ENCODE data around the gene STAT4.

Gene STAT4

DNA sequence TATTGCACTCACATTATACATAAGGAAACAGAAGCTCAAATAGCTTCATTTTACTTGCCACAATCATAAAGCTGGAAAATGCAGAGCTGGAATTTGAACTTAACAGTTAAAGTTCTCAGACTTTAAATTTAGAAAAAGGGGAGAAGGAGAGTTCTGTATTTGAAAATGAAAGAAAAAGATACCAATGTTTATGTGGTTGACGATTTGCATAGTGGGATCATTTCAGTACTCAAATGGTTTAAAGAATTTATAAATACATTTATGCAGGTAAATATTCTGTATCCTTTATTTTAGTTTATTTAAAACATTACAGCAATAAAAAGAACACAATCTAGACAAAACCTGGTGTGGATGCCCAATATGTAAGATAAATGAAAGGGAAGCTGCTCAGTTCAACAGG, 25.5 kb upstream of the STAT4 start:
- DNase-seq (ENCODE audit: low read depth): no peak

DNA sequence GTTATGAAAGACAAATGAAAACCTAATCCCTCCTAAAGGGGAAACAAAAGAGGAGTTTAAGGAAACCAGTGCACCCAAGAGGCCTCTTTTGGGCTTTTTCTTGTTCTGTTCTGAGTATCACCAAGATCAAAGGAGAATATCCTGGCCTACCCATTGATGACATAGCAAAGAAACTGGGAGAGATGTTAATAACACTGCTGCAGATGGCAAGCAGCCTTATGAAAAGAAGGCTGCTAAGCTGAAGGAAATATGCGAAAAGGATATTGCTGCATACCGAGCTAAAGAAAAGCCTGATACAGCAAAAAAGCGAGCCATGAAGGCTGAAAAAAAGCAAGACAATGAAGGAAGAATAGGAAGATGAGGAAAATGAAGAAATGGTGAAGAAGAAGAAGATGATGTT, 23.6 kb upstream of the STAT4 start:
- no peak for DNase-seq (ENCODE audit: low read depth)

DNA sequence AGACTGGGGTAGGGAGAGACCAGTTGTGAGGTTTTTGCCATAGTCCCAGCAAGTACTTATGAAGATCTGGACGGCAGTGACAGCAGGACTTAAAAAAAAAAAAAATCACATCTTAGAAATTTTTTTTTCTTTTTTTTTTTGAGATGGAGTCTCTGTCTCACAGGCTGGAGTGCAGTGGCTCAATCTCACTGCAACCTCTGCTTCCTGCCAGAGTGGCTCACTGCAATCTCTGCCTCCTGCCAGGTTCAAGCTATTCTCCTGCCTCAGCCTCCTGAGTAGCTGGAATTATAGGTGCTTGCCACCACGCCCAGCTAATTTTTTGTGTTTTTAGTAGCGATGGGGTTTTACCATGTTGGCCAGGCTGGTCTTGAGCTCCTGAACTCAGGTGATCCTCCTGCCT, 22.4 kb upstream of the STAT4 start:
- no peak for DNase-seq (ENCODE audit: low read depth)

DNA sequence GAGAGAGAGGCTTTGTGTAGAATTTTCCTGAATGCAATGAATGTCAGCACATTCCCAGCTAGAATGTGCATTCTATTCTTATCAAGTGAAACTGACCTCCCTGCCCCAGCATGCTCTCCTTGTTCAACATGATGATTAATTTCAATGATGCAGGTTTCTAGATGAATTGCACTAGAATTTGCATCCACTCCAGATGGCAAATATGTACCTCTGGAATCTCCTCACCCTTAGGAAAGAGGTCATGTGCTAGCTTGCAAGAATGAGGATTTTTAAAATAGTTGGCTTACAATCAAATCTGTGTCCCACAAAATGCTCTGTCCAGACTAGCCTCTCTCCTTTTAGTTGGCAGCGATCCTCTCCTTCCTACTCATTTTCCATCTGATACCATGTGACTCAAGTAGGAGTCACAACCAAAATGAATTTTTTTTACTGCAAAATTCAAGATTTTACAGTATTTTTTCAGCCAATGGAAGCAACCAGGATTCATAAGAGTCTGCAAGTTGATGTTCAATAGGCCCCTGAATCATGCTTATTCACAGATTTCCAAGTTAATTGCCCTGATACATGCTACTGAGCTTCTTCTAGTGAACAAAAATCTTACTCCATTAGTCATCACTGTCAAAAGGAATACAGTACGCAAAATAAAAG, 21.0 kb upstream of the STAT4 start:
- peak; percentile 91 for DNase-seq (ENCODE audit: low read depth)

DNA sequence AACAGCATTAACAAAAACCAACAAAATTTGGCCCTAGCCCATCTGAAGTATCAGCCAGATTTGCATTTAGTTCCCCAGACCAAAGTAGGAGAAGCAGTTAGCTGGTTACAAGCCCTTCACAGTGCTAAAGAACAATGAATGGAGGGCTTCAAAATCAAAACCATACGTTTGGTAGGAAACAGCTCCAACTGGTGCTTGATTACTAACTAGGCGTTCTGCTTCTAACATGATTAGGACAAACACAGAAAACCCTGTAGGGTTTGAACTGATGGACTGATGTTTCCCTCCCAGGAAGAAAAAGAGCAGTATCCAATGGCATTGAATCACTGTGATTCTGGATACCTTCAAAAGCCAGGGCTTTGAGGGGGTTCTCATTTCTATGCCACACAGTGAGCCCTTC, 20.5 kb upstream of the STAT4 start:
- DNase-seq (ENCODE audit: low read depth): no peak

DNA sequence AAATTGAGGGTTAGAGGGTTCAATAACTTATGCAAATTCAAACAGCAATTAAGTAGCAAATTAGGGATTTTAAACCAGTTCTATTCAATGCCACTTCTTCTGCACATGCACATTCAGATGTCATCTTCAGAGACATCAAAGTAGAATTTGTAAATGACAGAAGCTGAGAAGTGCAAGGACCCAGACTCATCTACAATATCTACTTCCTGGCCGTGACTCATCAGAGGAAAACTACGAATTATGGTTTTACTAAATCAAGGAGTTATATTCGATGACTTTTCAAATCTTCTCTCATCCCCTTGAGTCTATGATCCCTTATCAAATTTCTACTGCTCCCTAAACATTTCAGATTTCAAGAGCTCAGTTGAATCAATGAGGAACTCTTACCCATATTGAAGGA, 20.0 kb upstream of the STAT4 start:
- DNase-seq (ENCODE audit: low read depth): peak; percentile 26

DNA sequence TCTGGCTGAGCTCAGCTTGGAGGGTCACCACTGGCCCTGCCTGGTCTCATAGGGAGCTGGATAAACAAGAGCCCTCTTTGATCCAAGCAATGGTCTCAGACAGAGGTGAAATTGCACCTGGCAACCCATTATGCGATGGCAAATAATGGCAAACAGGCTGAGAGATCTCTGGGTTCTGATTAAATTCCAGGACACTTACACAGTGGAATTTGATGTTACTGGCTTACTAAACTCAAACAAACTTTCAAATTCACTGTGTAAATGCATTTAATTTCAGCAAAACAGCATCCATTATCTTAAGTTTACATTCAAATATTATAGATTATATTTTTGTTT, 19.5 kb upstream of the STAT4 start:
- no peak for DNase-seq (ENCODE audit: low read depth)

DNA sequence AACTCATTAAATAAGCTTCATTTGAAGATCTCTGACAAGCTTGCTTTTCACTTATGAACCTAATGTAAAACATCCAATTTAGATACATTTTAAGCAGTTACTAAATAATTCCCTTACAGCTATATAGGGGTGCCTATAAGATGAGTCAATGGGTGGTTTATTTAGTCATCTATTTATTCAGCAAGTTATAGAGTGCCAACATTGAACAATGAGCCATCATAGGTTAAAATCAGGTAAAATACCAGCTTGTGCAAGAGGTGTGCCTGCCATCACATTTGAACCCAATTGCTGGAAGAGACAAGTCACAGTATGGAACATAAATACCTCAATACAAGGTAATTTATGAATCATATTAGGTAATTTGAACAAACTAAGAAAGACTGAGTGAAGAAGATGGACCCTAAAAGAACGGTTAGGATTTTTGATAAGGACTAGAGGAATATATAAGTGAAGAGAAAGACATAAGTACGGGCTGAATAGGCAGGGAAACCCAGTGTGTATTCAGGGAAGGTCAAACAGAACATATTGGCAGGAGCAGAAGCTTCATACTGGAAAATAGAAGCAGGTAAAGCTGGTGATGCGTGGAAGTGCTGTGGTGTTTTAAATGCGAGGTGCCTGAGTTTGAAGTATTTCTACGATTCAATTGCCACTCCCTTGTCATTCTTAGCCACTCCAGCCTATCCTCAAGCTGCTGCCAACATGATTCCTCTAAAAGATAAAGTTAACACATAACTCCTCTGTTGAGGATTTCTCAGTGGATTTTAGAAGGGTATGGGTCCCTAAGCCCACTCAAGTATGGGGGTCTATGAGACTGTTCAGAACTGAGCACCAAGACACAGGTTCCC, 18.9 kb upstream of the STAT4 start:
- DNase-seq (ENCODE audit: low read depth): no peak

DNA sequence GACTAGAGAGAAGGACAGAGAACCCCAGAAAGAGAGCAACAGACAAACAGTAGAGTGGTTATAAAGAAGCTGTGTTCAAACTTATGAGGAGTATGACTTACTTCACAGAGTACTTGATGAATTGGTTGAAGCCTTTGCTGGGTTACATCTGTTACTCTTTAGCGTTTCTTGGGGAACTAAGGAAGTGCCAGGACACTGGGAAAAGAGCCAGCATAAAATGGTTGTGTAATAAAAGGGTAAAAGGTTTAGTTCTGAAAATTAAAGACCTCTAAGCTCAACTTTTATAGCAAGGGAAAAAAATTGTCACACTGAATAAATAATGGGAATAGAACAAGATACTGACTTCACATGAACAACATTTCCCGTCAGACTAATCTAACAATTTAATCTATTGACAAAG, 17.0 kb upstream of the STAT4 start:
- peak; percentile 68 for DNase-seq (ENCODE audit: low read depth)

DNA sequence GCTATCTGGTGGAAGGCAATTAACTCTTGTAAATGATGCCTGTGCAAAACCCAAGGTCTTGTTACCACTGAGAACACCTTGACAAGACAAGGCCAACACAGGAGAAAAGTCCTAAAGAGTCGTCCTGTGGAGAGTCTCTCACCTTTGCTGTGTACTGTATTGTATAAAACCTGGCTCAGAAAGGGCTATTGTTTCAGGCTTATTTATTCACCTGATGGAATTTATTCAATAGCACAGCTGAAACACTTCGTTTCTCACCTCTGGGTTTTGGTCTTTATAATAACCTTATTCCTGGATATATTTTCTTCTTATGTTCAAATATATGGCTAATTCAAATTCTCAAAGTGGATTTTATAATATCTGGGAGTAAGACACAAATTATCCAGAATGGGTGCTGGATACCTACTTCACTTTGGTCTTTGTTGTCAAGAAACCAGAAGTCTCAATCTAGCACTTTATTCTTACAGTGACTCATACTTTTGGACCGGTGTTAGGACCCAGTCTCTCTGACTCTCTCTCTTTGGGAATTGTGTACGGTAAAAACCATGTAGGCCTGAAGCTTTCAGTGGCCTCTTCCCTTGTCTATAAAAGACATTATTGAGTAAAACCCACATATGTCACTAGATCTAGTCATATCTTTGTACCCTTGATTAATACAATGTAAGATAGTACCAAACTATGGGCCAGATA, 16.1 kb upstream of the STAT4 start:
- no peak for DNase-seq (ENCODE audit: low read depth)

DNA sequence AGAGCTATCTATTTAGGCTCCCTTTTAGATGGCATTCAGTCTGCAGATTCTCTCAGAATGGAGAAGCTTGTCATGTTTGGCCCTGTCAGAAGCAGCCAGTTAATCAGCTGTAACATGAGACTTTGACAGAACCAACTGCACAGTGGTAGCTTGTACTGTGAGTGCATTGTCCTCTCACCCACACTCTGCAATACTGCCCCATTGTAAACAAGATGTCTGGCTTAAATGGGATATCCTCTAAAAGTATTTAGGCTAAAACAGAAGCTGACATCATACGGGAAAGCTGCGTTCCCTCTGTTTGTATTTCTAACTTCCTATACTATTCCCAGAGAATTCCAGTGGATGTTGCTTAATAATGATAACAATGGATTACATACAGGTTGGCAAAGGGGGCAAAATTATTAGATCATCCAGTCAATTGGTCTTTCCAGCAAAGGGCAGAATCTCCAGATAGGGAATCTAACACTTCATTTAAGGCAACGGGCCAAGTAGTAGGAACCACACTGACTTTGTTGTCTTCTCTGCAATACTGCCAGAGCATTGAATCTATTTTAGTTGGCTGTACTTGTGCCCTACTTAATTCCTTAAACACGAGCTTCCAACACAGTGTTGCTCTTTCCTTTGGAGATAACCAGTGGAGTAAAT, 15.4 kb upstream of the STAT4 start:
- DNase-seq (ENCODE audit: low read depth): peak; percentile 85

DNA sequence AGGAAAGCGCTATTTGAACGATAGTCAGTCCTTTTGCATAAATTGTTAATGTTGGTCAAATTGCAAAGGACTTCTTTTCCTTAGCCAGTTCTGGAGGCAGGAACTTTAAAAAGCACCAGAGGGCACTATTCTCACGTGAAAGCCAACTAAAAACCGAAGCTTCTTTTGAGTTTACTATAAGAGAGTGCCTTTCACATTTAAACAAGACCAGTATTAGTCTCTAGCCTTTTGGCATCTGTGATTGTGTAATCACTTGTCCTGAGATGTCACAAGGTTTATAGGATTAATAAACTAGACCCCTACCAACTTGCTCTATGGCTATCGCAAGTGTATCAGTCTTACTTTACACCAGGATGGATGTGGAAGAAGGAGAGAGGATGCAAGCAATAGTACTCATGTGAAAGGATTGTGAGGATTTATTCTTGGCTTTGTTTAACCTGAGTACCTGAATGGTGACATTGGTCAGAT, 14.4 kb upstream of the STAT4 start:
- DNase-seq (ENCODE audit: low read depth): peak; percentile 66

DNA sequence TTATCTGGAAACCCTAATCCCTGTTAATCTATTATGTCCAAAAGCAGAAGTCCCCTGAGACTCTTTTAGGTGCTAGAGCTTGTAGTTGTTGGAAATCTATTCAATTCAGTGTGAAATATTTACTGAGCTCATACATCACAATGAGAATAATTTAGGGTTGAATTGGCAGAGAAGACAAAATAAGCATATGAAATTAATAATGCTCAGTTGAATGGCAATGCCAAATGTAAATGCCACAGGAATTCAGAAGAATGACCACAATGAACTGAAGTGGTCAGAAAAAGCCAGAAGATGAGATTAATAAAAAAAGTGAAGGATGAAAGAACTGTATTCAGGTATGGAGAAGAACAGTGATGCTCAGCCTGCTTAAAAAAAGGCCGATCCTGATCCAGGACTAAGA, 8.0 kb upstream of the STAT4 start:
- no peak for DNase-seq (ENCODE audit: low read depth)

DNA sequence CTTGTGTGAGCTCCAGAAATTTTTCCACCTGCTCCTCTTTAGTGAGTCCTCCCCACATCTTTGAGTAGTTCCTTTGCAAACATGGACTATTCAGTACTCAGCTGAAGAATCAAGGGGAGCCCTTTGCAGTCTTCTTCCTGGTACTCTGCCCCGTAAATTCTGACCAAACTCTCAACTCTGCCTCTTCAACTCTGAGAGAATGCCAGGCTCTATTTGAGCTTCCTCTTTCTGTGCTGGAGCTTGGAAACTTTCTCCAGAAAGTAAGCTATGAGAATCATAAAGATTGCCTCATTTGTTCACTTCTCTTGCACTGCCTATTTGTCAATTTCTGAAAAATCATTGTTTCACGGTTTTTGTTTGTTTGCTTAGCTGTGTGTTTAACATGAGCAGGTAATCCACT, 7.4 kb upstream of the STAT4 start:
- no peak for DNase-seq (ENCODE audit: low read depth)

DNA sequence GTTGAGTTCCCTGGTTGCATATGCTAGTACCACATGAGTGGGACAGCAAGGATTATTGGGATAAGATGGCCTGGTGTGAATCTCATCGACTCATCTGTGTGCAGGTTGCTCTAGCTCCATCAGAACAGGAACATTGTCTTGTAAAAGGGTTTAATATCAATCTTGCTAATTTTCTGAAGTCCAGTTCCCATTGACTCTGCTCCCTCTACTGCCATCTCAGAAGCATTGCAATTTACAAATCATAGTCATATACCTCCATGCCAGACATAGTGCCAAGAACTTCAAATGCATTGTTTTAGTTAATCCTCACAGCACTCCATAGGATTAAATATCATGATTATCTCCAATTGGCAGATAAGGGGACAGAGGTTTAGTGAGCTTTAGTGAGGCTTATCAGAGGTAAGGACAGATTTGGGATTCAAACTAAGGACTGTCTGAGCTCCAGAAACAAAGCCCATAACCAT, 4.8 kb upstream of the STAT4 start:
- peak; percentile 68 for DNase-seq (ENCODE audit: low read depth)

DNA sequence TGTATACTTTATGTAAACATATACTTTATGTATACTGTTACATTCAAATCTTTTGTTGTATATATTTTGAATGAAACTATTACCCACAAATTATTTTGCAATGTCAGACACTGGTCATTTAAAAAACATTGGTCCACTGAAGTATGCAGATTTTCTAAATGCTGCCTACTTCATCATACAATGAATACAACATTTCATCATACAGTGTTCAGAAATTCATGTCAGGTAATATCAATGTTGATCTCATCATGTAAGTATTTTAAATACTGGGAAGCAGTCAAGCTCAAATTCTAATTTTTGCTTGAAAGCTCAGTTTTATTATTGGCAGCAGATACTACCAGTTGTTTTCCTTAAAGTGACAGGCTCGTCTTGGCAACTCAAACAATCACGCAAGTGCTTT, 2.9 kb upstream of the STAT4 start:
- DNase-seq (ENCODE audit: low read depth): no peak

DNA sequence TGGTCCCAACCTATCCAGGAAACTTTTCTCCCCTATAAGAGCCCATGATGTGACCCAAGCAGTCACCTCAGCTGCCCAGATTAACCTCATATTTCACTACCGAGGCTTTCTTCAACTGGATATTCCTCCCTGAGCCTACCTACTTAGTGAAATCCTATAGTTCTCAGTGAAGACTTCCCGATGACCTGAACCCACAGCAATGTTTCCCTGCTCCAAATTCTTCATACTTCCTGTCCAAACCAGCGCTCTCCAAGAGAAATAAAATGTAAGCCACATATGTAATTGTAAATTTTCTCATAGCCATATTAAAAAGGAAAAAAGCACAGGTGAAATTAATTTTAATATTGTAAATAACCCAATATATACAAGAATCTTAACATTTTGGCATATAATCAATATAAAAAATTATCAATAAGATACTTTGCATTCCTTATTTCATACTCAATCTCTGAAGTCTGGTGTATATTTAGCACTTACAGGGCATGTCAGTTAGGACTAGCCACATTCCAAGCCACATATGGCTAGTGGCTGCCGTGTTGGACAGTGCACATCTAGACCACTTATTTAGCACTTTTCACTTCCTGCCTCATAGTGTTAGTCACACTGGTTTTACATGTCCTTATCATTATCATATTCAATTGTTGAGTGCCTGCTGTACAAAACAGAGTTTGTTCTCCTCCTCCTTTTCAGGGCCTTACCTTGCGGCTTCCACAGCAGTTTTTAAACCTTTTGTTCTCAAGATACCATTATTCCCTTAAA, 1.9 kb upstream of the STAT4 start:
- DNase-seq (ENCODE audit: low read depth): peak; percentile 75

DNA sequence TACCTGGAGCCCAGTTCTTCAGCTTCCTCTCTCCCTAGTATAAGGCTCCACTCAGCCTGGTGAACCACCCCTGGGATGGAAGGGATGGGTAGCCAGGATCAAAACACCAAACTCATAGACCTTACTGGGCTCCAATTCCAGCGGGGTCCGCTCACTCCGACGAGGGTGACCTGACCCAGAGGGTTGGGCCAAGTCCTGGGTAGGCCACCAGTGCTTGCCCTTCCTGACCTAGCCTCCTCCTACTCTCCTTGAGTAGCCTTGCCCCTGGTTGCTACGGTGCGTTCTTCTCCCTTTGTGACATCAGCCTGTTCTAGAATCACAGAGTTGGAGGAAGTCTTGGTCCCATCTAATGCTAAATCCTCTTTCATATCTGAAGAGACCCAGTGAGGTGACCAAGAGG, 537 bp upstream of the STAT4 start:
- DNase-seq (ENCODE audit: low read depth): no peak

DNA sequence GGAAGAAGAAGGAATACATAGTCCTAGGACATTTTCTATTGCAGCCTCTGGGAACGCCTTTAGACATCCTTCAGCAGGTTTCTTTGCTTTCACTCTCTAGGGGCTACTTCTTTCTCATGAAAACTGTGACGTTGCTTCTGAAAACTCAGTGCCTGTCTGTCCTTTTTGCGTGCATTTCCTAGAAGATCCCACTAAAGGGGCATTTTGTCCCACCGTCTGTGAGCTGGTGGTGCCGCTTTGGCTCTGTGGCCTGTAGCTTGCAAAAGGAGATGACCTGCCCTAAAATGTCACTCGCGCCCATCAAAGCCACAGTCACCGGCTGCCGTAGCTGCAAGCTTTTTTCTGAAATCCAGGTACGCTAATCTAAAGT, 579 bp downstream of the STAT4 start:
- no peak for DNase-seq (ENCODE audit: low read depth)

DNA sequence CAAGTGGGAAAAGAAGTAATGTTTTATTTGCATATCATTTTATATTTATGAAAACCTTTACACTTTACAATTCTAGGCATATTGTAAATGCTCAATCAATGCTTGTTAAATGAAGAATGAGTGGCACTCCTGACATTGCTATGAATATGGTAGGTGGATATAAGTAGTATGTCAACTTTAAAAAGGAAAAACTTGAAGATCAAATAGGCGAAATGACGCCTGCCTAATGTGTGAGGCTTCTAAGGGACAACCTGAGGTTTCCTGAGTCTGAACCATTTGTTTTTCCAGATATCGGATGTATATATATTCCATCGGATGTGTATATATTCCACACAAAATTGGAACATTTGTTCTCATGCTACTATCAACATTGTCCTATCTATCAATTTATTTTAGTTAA, 1.4 kb downstream of the STAT4 start:
- DNase-seq (ENCODE audit: low read depth): no peak

DNA sequence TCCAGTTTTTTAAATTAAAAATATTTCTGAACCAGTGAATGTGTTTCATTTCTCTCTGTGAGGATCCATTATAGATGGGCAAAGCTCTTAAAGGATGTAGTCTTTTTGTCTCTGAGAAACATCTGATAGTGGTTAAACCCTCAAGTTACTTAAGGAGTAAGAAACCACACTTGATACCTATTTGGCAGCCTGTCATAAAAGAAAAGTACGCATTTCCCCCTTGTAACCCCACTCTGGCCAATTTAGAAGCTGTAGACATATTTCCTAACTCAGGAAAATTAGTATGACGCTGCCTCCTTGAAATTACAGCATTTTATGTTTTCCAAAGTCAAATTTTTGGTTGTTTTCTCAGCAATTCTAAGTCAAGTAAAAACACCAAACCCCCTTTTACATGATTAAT, 2.0 kb downstream of the STAT4 start:
- DNase-seq (ENCODE audit: low read depth): no peak

DNA sequence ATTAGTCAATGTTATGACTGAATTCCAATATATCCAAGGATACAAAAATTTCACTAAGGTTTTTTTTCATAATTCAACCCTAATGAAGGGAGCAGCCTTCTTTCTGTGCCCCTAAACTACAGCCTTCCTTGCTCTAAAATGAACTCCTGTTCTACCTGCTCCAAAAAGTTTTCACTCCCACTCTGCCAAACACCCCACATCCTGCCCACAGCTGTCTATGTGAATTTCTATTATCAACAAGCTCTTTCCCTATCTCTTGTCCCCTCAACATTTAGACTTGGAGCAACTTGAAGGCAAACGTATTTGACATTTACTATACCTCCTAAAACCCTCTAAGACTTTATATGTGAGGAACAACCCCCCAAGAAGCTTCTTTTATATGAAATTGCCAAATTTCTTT, 2.5 kb downstream of the STAT4 start:
- no peak for DNase-seq (ENCODE audit: low read depth)

Data from iris pigment epithelial cell (primary cell).